Measurements from ENCODE around the gene MINDY4. TPM values are rescaled to one million over a fixed set of nuclear protein-coding genes. Genes with fewer than 3 reads are reported as not detected.

Gene MINDY4
- total RNA-seq, 2 experiments from 2014 or later: 0.36 to 0.60 TPM

DNA sequence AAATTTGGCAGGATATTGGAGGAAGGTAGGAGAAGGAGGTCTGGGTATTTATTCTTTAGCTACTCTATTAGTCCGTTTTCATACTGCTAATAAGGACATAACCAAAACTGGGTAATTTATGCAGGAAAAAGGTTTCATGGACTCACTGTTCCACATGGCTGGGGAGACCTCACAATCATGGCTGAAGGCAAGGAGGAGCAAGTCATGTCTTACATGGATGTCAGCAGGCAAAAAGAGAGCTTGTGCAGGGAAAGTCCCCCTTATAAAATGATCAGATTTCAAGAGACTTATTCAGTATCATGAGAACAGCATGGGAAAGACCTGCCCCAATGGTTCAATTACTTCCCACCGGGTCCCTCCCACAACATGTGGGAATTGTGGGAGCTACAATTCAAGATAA, 21.2 kb upstream of the MINDY4 start:
- DNase-seq (no peak), ATAC-seq (ENCODE audit: poor library complexity) (no peak)
- H3K4me3 ChIP-seq (ENCODE audit: low read length): no peak overlapping the region
- intact Hi-C loops (cut with DNase I, micrococcal nuclease): no loop called here
- H3K36me3 Mint-ChIP-seq (ENCODE audit: low read depth): no peaks in the 10 kb centered on the region
- no peaks in the 10 kb centered on the region for H3K27me3 Mint-ChIP-seq
- no peaks in the 10 kb centered on the region for H3K36me3 ChIP-seq (ENCODE audit: insufficient read depth, low read length)
- ChIA-PET CTCF (no interaction called here), POLR2A (no interaction called here)
- TF ChIP-seq CTCF (IDR thresholded peaks at IDR 0.05): no peak
- no peaks in the 10 kb centered on the region for H3K4me1 ChIP-seq (ENCODE audit: insufficient read depth, low read length)
- H3K27ac ChIP-seq (ENCODE audit: low read depth in 1 of 2, low read length in 2 of 2): no peak overlapping the region
- no peaks in the 10 kb centered on the region for H3K9me3 Mint-ChIP-seq
- H3K27ac Mint-ChIP-seq: no peak overlapping the region
- no peaks in the 10 kb centered on the region for H3K9me3 ChIP-seq (ENCODE audit: control insufficient read depth in 1 of 2, insufficient read depth in 1 of 2, low read length in 2 of 2)
- H3K4me1 Mint-ChIP-seq (ENCODE audit: low read depth): no peaks in the 10 kb centered on the region
- no peak overlapping the region for H3K4me3 Mint-ChIP-seq
- no peaks in the 10 kb centered on the region for H3K27me3 ChIP-seq (ENCODE audit: control insufficient read depth in 1 of 2, insufficient read depth in 2 of 2, low read length in 2 of 2)

GRCh38 chr7:30750683-30751650, 20.2 kb upstream of the MINDY4 start:
- no peaks in the 10 kb centered on the region for H3K27me3 ChIP-seq (ENCODE audit: control insufficient read depth in 1 of 2, insufficient read depth in 2 of 2, low read length in 2 of 2)
- TF ChIP-seq CTCF (IDR thresholded peaks at IDR 0.05): no peak
- no peaks in the 10 kb centered on the region for H3K9me3 ChIP-seq (ENCODE audit: control insufficient read depth in 1 of 2, insufficient read depth in 1 of 2, low read length in 2 of 2)
- Mint-ChIP-seq H3K27ac (no peak overlapping the region), H3K36me3 (ENCODE audit: low read depth) (no peaks in the 10 kb centered on the region), H3K27me3 (no peaks in the 10 kb centered on the region), H3K4me3 (no peak overlapping the region), H3K4me1 (ENCODE audit: low read depth) (no peaks in the 10 kb centered on the region), H3K9me3 (no peaks in the 10 kb centered on the region)
- no peaks in the 10 kb centered on the region for H3K36me3 ChIP-seq (ENCODE audit: insufficient read depth, low read length)
- ChIA-PET CTCF (no interaction called here), POLR2A (no interaction called here)
- ATAC-seq (ENCODE audit: poor library complexity) (no peak), DNase-seq (no peak)
- intact Hi-C loops (cut with DNase I, micrococcal nuclease): no loop called here
- H3K4me3 ChIP-seq (ENCODE audit: low read length): no peak overlapping the region
- no peaks in the 10 kb centered on the region for H3K4me1 ChIP-seq (ENCODE audit: insufficient read depth, low read length)
- no peak overlapping the region for H3K27ac ChIP-seq (ENCODE audit: low read depth in 1 of 2, low read length in 2 of 2)

DNA sequence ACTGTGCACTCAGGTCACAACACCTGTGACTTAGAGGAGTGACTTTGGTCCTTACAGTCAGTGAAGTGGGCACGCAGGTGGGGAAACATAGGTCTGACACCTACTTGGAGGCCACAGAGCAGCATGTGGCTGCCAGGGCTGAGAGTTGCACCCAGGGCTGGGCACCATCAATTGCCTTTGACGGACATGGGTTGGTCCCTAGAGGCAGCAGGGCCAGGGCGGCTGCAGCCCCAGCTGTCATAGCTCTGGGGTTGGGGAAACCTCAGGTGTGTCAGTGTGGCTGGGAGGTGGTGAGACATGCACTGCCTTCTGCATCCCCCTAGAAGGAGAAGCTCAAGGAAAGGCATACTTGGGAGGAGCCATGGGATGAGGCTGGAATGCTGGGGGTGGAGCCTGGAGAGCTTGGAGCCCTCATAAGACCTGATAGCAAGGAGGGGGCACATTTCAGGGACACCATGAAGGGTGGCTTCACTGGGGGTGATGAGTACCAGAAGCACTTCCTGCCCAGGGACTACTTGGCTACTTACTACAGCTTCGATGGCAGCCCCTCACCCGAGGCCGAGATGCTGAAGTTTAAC, 19.4 kb upstream of the MINDY4 start, which contains the start of gene INMT:
Gene INMT, plus strand, starts transcription at position 440 of the 578 bp plus-strand sequence. Its CDS starts 16 bp downstream, at position 456.
- Histone ChIP-seq H3K27ac (ENCODE audit: low read depth in 1 of 2, low read length in 2 of 2) (no peak within 1 kb of the TSS), H3K36me3 (ENCODE audit: insufficient read depth, low read length) (no peaks in the 10 kb centered on the region), H3K4me3 (ENCODE audit: low read length) (no peak within 1 kb of the TSS), H3K27me3 (ENCODE audit: control insufficient read depth in 1 of 2, insufficient read depth in 2 of 2, low read length in 2 of 2) (no peaks in the 10 kb centered on the region), H3K9me3 (ENCODE audit: control insufficient read depth in 1 of 2, insufficient read depth in 1 of 2, low read length in 2 of 2) (no peaks in the 10 kb centered on the region), H3K4me1 (ENCODE audit: insufficient read depth, low read length) (no peaks in the 10 kb centered on the region)
- no peak within 1 kb of the TSS for H3K27ac Mint-ChIP-seq
- ATAC-seq (ENCODE audit: poor library complexity) (no peak), DNase-seq (no peak)
- intact Hi-C loops (cut with DNase I, micrococcal nuclease): no loop called here
- no peak within 1 kb of the TSS for H3K4me3 Mint-ChIP-seq
- no peaks in the 10 kb centered on the region for H3K9me3 Mint-ChIP-seq
- ChIA-PET POLR2A (no interaction called here), CTCF (no interaction called here)
- H3K27me3 Mint-ChIP-seq: no peaks in the 10 kb centered on the region
- no peaks in the 10 kb centered on the region for H3K36me3 Mint-ChIP-seq (ENCODE audit: low read depth)
- TF ChIP-seq CTCF (IDR thresholded peaks at IDR 0.05): no peak
- H3K4me1 Mint-ChIP-seq (ENCODE audit: low read depth): no peaks in the 10 kb centered on the region

All from CD4-positive, alpha-beta T cell (primary cell).